HG03571 (cell line): Measurements from ENCODE around the gene CRK.
A peak's percentile ranks its signal among the peaks of the same experiment; 100 is the strongest.

Experiments
- ATAC-seq: cut with Tn5 transposase; IDR thresholded peaks from one replicate; pipeline ENCODE4 v1.9.1; 2021; ENCODE audit not compliant: unreplicated experiment

CRK gene

GRCh38 chr17:1486802-1487695, 31.0 kb upstream of the CRK start:
- ATAC-seq = no peak

- peak; percentile 30 for ATAC-seq
Observed at GRCh38 chr17:1485423-1486376, 29.7 kb upstream of the CRK start.

GRCh38 chr17:1484676-1485422, 28.8 kb upstream of the CRK start:
- ATAC-seq = peak; percentile 41

- ATAC-seq = no peak
Observed at GRCh38 chr17:1484060-1484535, 28.1 kb upstream of the CRK start.

- no peak for ATAC-seq
Observed at GRCh38 chr17:1482680-1483079, 26.6 kb upstream of the CRK start.

- no peak for ATAC-seq
Observed at GRCh38 chr17:1481736-1482135, 25.7 kb upstream of the CRK start.

- ATAC-seq = no peak
Observed at GRCh38 chr17:1480747-1481465, 24.9 kb upstream of the CRK start.

GRCh38 chr17:1478418-1478817, 22.4 kb upstream of the CRK start:
- ATAC-seq = no peak

- no peak for ATAC-seq
Observed at GRCh38 chr17:1475321-1475854, 19.4 kb upstream of the CRK start.

GRCh38 chr17:1474402-1475189, 18.6 kb upstream of the CRK start:
- peak; percentile 67 for ATAC-seq

GRCh38 chr17:1473841-1474240, 17.8 kb upstream of the CRK start:
- no peak for ATAC-seq

GRCh38 chr17:1473170-1473569, 17.1 kb upstream of the CRK start:
- ATAC-seq = no peak

GRCh38 chr17:1471911-1472821, 16.1 kb upstream of the CRK start:
- no peak for ATAC-seq

GRCh38 chr17:1471490-1471889, 15.5 kb upstream of the CRK start:
- no peak for ATAC-seq

- no peak for ATAC-seq
Observed at GRCh38 chr17:1470755-1471462, 14.9 kb upstream of the CRK start.

- ATAC-seq = no peak
Observed at GRCh38 chr17:1470071-1470754, 14.2 kb upstream of the CRK start.
